HepG2 (cell line): ENCODE measurements around the gene ZNRF3. TPM values are rescaled to one million over a fixed set of nuclear protein-coding genes. Genes with fewer than 3 reads are reported as not detected.
A peak's percentile ranks its signal among the peaks of the same experiment; 100 is the strongest.

Source experiments
- AGO2 ChIP-seq: fragments of 200-400 bp; formaldehyde crosslinking; optimal IDR thresholded peaks from 2 replicates; pipeline ENCODE3; 2017; ENCODE audit warnings: mild to moderate bottlenecking, low read depth, low read length, moderate library complexity
- EP300 ChIP-seq, 3 experiments: sonication (generic) in 1 of 3; formaldehyde crosslinking in 1 of 3; IDR thresholded peaks; 2 replicates each; pipeline versions ENCODE4 v1.5.1 to v1.6.1; 2011 to 2020; ENCODE audit warnings: low read depth in 2 of 3, low read length in 2 of 3, borderline replicate concordance in 1 of 3, improper control_type of control experiment in 1 of 3, mild to moderate bottlenecking in 1 of 3, missing genetic modification reagents in 1 of 3, moderate library complexity in 1 of 3
- HHEX ChIP-seq: IDR thresholded peaks from 2 replicates; pipeline ENCODE4 v1.6.1; 2016; ENCODE audit warnings: control low read depth
- KDM6A ChIP-seq: IDR thresholded peaks from 2 replicates; pipeline ENCODE4 v1.6.1; 2016; ENCODE audit warnings: low read depth
- PCBP1 ChIP-seq: fragments of 200-400 bp; formaldehyde crosslinking; IDR thresholded peaks from 2 replicates; pipeline ENCODE4 v1.6.1; 2017; ENCODE audit warnings: mild to moderate bottlenecking, low read depth, low read length, borderline replicate concordance
- POLR2G ChIP-seq: fragments of 200-400 bp; formaldehyde crosslinking; IDR thresholded peaks from 2 replicates; pipeline ENCODE4 v1.6.1; 2018; ENCODE audit warnings: mild to moderate bottlenecking, low read depth, low read length, moderate library complexity
- ZNF17 ChIP-seq: sonication (generic); formaldehyde crosslinking; IDR thresholded peaks from 2 replicates; pipeline ENCODE4 v1.5.0; 2020; ENCODE audit warnings: mild to moderate bottlenecking, missing genetic modification reagents
- ZNF230 ChIP-seq: sonication (generic); formaldehyde crosslinking; IDR thresholded peaks from 2 replicates; pipeline ENCODE4 v1.4.0; 2020; ENCODE audit warnings: mild to moderate bottlenecking, missing genetic modification reagents
- ZNF318 ChIP-seq: sonication (generic); formaldehyde crosslinking; IDR thresholded peaks from 2 replicates; pipeline ENCODE4 v1.4.0; 2020; ENCODE audit warnings: mild to moderate bottlenecking, missing genetic modification reagents
- ZNF329 ChIP-seq: sonication (generic); formaldehyde crosslinking; IDR thresholded peaks from 2 replicates; pipeline ENCODE4 v1.9.0; 2021; ENCODE audit warnings: low read depth, mild to moderate bottlenecking, missing genetic modification reagents
- ZNF704 ChIP-seq: sonication (generic); formaldehyde crosslinking; IDR thresholded peaks from 2 replicates; pipeline ENCODE4 v1.8.1; 2023; ENCODE audit warnings: mild to moderate bottlenecking, inconsistent platforms, moderate library complexity, missing genetic modification reagents, borderline replicate concordance
- polyA plus RNA-seq, 8 experiments: library from polyadenylated mRNA; depleted of rRNA in 3 of 8; stranded (reverse) in 7 of 8; unstranded in 1 of 8; fragments of >200 nt; fragmentation: Illumina TruSeq in 4 of 8; extraction: Trizol in 4 of 8; gene quantifications; 2 replicates each; pipeline versions ENCODE4 v1.2.1 to v1.2.3, GENCODE V29; 2011 to 2016; ENCODE audit warnings: low read depth in 4 of 8, missing spikeins in 1 of 8, mixed read lengths in 1 of 8; ENCODE audit not compliant: insufficient read depth in 1 of 8
- total RNA-seq, 5 experiments: library from RNA; depleted of rRNA; stranded (reverse); fragments of >200 nt; fragmentation: Illumina TruSeq; extraction: Trizol; gene quantifications; 2 replicates each; pipeline ENCODE4 v1.2.3, GENCODE V29; 2016; ENCODE audit warnings: low read depth in 1 of 5
- TF ChIP-seq, protein P1 (sequence below): sonication (generic); formaldehyde crosslinking; IDR thresholded peaks from 2 replicates; pipeline ENCODE4 v1.5.0; 2020; ENCODE audit warnings: mild to moderate bottlenecking, missing genetic modification reagents, moderate library complexity
- TF ChIP-seq, protein P2 (sequence below): sonication (generic); formaldehyde crosslinking; conservative IDR thresholded peaks from 2 replicates; pipeline ENCODE4 v1.8.0; 2022; ENCODE audit warnings: mild to moderate bottlenecking, moderate library complexity, missing genetic modification reagents

ZNRF3 gene
- total and polyA plus RNA-seq, 2 of the 13 experiments (the other 11 are each of a cell fraction or from before 2014, with no cell fraction given), result 20.3 to 36.7 TPM

DNA sequence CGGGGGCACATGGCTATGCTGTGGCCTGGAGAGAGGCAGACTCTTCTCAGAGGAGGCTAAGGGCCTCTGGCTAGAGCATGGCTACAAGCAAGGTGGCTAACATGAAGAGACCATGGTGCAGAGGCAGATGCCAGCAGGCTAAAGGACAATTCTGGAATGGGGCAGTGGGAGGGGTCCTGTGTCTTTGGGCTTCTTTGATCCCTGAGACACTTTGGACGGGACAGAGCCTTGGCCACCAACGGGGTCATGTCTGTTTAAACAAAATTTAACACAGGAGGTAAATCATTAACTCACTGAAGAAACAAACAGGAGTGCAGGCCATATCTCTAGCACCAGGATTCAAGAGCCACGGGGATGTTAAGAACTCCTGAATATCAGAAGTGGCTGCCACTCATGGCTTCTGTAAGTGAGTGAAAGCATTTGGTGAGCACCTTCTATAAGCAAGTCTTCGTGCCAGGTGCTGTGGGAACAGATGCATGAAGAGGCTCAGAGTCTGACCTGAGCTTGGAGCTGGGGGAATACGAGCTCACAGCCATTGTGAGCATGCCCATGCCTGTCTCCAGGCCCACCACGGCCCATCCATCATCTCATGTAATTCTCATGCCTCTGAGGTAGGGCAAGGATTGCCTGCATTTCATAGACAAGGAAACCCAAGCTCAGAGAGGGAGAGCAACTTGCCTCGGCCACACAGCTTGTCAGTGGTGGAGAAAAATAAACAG, 18.3 kb upstream of the ZNRF3 start (continued):
- TF ChIP-seq ZNF17 (no peak), PCBP1 (no peak), ZNF230 (CRISPR knock-in tag) (peak; percentile 82; the same call in 1 of the 2 replicates), AGO2 (no peak), POLR2G (peak; percentile 73; the same call in 1 of the 2 replicates), KDM6A (peak; percentile 79; the same call in 1 of the 2 replicates), EP300 (IDR thresholded peaks at IDR 0.05; ENCODE audit: low read depth in 2 of 2, low read length in 2 of 2) (peak in 1 of 2 experiments; percentile 95; a peak in 2 of 4 replicates), EP300 (CRISPR knock-in tag; IDR thresholded peaks at IDR 0.05; ENCODE audit: borderline replicate concordance) (peak; percentile 73; the same call in 1 of the 2 replicates), ZNF318 (CRISPR knock-in tag) (peak; percentile 49; the same call in 1 of the 2 replicates), HHEX (CRISPR knock-in tag) (0 out of 2 replicates have a peak, but pooled peaks have one; percentile 41), ZNF329 (CRISPR knock-in tag) (0 out of 2 replicates have a peak, but pooled peaks have one; percentile 27), ZNF704 (CRISPR knock-in tag) (peak; percentile 37; the same call in 1 of the 2 replicates)
- TF ChIP-seq, protein P1, sequence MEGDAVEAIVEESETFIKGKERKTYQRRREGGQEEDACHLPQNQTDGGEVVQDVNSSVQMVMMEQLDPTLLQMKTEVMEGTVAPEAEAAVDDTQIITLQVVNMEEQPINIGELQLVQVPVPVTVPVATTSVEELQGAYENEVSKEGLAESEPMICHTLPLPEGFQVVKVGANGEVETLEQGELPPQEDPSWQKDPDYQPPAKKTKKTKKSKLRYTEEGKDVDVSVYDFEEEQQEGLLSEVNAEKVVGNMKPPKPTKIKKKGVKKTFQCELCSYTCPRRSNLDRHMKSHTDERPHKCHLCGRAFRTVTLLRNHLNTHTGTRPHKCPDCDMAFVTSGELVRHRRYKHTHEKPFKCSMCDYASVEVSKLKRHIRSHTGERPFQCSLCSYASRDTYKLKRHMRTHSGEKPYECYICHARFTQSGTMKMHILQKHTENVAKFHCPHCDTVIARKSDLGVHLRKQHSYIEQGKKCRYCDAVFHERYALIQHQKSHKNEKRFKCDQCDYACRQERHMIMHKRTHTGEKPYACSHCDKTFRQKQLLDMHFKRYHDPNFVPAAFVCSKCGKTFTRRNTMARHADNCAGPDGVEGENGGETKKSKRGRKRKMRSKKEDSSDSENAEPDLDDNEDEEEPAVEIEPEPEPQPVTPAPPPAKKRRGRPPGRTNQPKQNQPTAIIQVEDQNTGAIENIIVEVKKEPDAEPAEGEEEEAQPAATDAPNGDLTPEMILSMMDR (CRISPR knock-in tag), result peak; percentile 16; the same call in 1 of the 2 replicates
- TF ChIP-seq, protein P2, sequence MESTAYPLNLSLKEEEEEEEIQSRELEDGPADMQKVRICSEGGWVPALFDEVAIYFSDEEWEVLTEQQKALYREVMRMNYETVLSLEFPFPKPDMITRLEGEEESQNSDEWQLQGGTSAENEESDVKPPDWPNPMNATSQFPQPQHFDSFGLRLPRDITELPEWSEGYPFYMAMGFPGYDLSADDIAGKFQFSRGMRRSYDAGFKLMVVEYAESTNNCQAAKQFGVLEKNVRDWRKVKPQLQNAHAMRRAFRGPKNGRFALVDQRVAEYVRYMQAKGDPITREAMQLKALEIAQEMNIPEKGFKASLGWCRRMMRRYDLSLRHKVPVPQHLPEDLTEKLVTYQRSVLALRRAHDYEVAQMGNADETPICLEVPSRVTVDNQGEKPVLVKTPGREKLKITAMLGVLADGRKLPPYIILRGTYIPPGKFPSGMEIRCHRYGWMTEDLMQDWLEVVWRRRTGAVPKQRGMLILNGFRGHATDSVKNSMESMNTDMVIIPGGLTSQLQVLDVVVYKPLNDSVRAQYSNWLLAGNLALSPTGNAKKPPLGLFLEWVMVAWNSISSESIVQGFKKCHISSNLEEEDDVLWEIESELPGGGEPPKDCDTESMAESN (CRISPR knock-in tag), result no peak; the same call in 1 of the 2 replicates
